Measurements from ENCODE around the gene EEPD1.
"Not testable (repeated sequence)": the region's sequence is repeated elsewhere in the genome, so short reads cannot be mapped to it uniquely, and the experiment has no call there.

The EEPD1 gene

GRCh38 chr7:36309301-36309700 is 156.2 kb downstream of the EEPD1 start:
- peak in 2 of 10 donors; percentile 60 to 76 for DNase-seq
- intact Hi-C loops (cut with DNase I), result no loop called here

- intact Hi-C loops (cut with DNase I), result no loop called here
- DNase-seq, result peak in 2 of 10 donors; percentile 12 to 21
These were observed 156.7 kb downstream of the EEPD1 start for GRCh38 chr7:36309716-36310115.

GRCh38 chr7:36310897-36311296 is 157.8 kb downstream of the EEPD1 start:
- peak in 2 of 10 donors; percentile 9 to 36 for DNase-seq
- intact Hi-C loops (cut with DNase I), result no loop called here

- DNase-seq, result peak in 1 of 10 donors; percentile 48
- intact Hi-C loops (cut with DNase I), result no loop called here
These were observed 158.5 kb downstream of the EEPD1 start for GRCh38 chr7:36311539-36311938.

GRCh38 chr7:36312064-36312914 is 159.2 kb downstream of the EEPD1 start:
- intact Hi-C loops (cut with DNase I), result no loop called here
- peak in 1 of 10 donors; percentile 56 for DNase-seq

- intact Hi-C loops (cut with DNase I), result no loop called here
- peak in 1 of 10 donors; percentile 70 for DNase-seq
These were observed 159.9 kb downstream of the EEPD1 start for GRCh38 chr7:36312915-36313334.

GRCh38 chr7:36313607-36314006 is 160.6 kb downstream of the EEPD1 start:
- intact Hi-C loops (cut with DNase I), result no loop called here
- peak in 1 of 10 donors; percentile 36 for DNase-seq

GRCh38 chr7:36314491-36314890 is 161.4 kb downstream of the EEPD1 start:
- intact Hi-C loops (cut with DNase I), result no loop called here
- DNase-seq, result peak in 1 of 10 donors; percentile 47

- intact Hi-C loops (cut with DNase I), result no loop called here
- no peak for DNase-seq
These were observed 162.4 kb downstream of the EEPD1 start for GRCh38 chr7:36315309-36315944.

GRCh38 chr7:36316319-36316718 is 163.3 kb downstream of the EEPD1 start:
- no peak for DNase-seq
- intact Hi-C loops (cut with DNase I), result no loop called here

GRCh38 chr7:36317276-36317675 is 164.2 kb downstream of the EEPD1 start:
- intact Hi-C loops (cut with DNase I), result no loop called here
- DNase-seq, result no peak

GRCh38 chr7:36318116-36318515 is 165.1 kb downstream of the EEPD1 start:
- intact Hi-C loops (cut with DNase I), result no loop called here
- DNase-seq, result no peak

- DNase-seq; intact Hi-C loops (cut with DNase I): not testable (repeated sequence)
These were observed 168.2 kb downstream of the EEPD1 start for GRCh38 chr7:36321284-36321683.

GRCh38 chr7:36336390-36336789 is 183.3 kb downstream of the EEPD1 start:
- intact Hi-C loops (cut with DNase I), result no loop called here
- DNase-seq, result no peak

- DNase-seq, result no peak
- intact Hi-C loops (cut with DNase I), result no loop called here
These were observed 185.2 kb downstream of the EEPD1 start for GRCh38 chr7:36338256-36338655.

- DNase-seq, result no peak
- intact Hi-C loops (cut with DNase I), result no loop called here
These were observed 190.5 kb downstream of the EEPD1 start for GRCh38 chr7:36343548-36343947.

GRCh38 chr7:36344622-36345021 is 191.6 kb downstream of the EEPD1 start:
- intact Hi-C loops (cut with DNase I), result no loop called here
- DNase-seq, result no peak

- no peak for DNase-seq
- intact Hi-C loops (cut with DNase I), result no loop called here
These were observed 193.3 kb downstream of the EEPD1 start for GRCh38 chr7:36346260-36346831.

GRCh38 chr7:36348256-36348655 is 195.2 kb downstream of the EEPD1 start:
- intact Hi-C loops (cut with DNase I), result no loop called here
- DNase-seq, result no peak

- intact Hi-C loops (cut with DNase I), result no loop called here
- DNase-seq, result no peak
These were observed 195.7 kb downstream of the EEPD1 start for GRCh38 chr7:36348771-36349170.

GRCh38 chr7:36349626-36350025 is 196.6 kb downstream of the EEPD1 start:
- intact Hi-C loops (cut with DNase I), result no loop called here
- no peak for DNase-seq
